HG03439 (cell line): ENCODE data around the gene ZNF213.

Experiments used
- ATAC-seq: cut with Tn5 transposase; IDR thresholded peaks from one replicate; pipeline ENCODE4 v1.9.1; 2021; ENCODE audit warnings: mild to moderate bottlenecking, moderate library complexity; ENCODE audit not compliant: unreplicated experiment

ZNF213 gene

GRCh38 chr16:3101018-3101840 lies 33.6 kb upstream of the ZNF213 start:
- no peak for ATAC-seq

GRCh38 chr16:3101841-3102470 lies 32.9 kb upstream of the ZNF213 start:
- no peak for ATAC-seq

GRCh38 chr16:3106205-3106928 lies 28.5 kb upstream of the ZNF213 start:
- peak; percentile 81 for ATAC-seq

- ATAC-seq: no peak
These were observed 22.6 kb upstream of the ZNF213 start, which contains the start of gene ZNF205 for GRCh38 chr16:3112058-3112880. TSS of gene ZNF205 (plus strand) at chr16:3112586. CDS start at chr16:3113431, 845 bp downstream.

- no peak for ATAC-seq
These were observed 21.8 kb upstream of the ZNF213 start for GRCh38 chr16:3112881-3113574.

- ATAC-seq: no peak
These were observed 20.9 kb upstream of the ZNF213 start for GRCh38 chr16:3113765-3114479.

GRCh38 chr16:3115003-3115402 lies 19.8 kb upstream of the ZNF213 start:
- no peak for ATAC-seq

- ATAC-seq: no peak
These were observed 19.3 kb upstream of the ZNF213 start for GRCh38 chr16:3115561-3115960.

- no peak for ATAC-seq
These were observed 16.5 kb upstream of the ZNF213 start for GRCh38 chr16:3118204-3118790.

- no peak for ATAC-seq
These were observed 16.0 kb upstream of the ZNF213 start for GRCh38 chr16:3118846-3119245.

- no peak for ATAC-seq
These were observed 15.5 kb upstream of the ZNF213 start for GRCh38 chr16:3119286-3119685.

GRCh38 chr16:3119701-3120408 lies 15.0 kb upstream of the ZNF213 start:
- no peak for ATAC-seq

- no peak for ATAC-seq
These were observed 14.4 kb upstream of the ZNF213 start for GRCh38 chr16:3120435-3120834.

- no peak for ATAC-seq
These were observed 12.9 kb upstream of the ZNF213 start for GRCh38 chr16:3121851-3122467.

- ATAC-seq: no peak
These were observed 11.8 kb upstream of the ZNF213 start for GRCh38 chr16:3122926-3123570.

- peak; percentile 83 for ATAC-seq
These were observed 10.6 kb upstream of the ZNF213 start for GRCh38 chr16:3123986-3124886.

GRCh38 chr16:3127745-3128144 lies 7.1 kb upstream of the ZNF213 start:
- ATAC-seq: no peak
